Testis (tissue), 3 donors: ENCODE results near the gene CERKL. TPM values are rescaled to one million over a fixed set of nuclear protein-coding genes. Genes with fewer than 3 reads are reported as not detected.

ENCODE experiments used
- DNase-seq: peaks from one replicate; pipeline ENCODE4 v3.0.0-alpha.2; 2019
- H3K27ac ChIP-seq, 2 donors: fragments of 200-600 bp; sonication (generic); one replicate each; pipeline ENCODE4 v1.5.1; 2019
- H3K27me3 ChIP-seq: fragments of 200-600 bp; sonication (generic); one replicate; pipeline ENCODE4 v1.5.1; 2019
- H3K36me3 ChIP-seq: fragments of 200-600 bp; sonication (generic); one replicate; pipeline ENCODE4 v1.5.1; 2017; ENCODE audit warnings: low read depth; ENCODE audit errors: missing control alignments
- H3K4me1 ChIP-seq: fragments of 200-600 bp; sonication (generic); one replicate; pipeline ENCODE4 v1.5.1; 2019
- H3K4me3 ChIP-seq, 2 donors: fragments of 200-600 bp; sonication (generic); one replicate each; pipeline ENCODE4 v1.5.1; 2017 to 2019
- H3K9me3 ChIP-seq: fragments of 200-600 bp; sonication (generic); one replicate; pipeline ENCODE4 v1.5.1; 2017
- CTCF ChIP-seq, 3 experiments: fragments of 450-650 bp in 2 of 3; fragments of 200-600 bp in 1 of 3; sonication (generic) in 1 of 3; IDR thresholded peaks; one replicate each; pipeline ENCODE4 v1.5.1; 2016 to 2019; ENCODE audit warnings: antibody characterized with exemption in 3 of 3, mild to moderate bottlenecking in 2 of 3, moderate library complexity in 1 of 3
- POLR2A ChIP-seq: fragments of 450-650 bp; IDR thresholded peaks from one replicate; pipeline ENCODE4 v1.6.1; 2017; ENCODE audit warnings: antibody characterized with exemption, mild to moderate bottlenecking, moderate library complexity
- WGBS, 2 donors: methylation state at CpG; one replicate each; pipeline ENCODE4 v1.1.5; 2018; 5-methylcytosine and 5-hydroxymethylcytosine counted together
- intact Hi-C: fragments of 100-400 bp; cut with DNase I; formaldehyde crosslinking; loops from one replicate; pipeline ENCODE4 v1.15.1; 2023; ENCODE audit warnings: low total_unique reads
- polyA plus RNA-seq: library from polyadenylated mRNA; stranded (reverse); fragments of 350-450 nt; fragmentation: Illumina TruSeq; extraction: RNeasy Lipid Tissue Mini Kit (QIAGEN cat#74804); gene quantifications from one replicate; pipeline ENCODE4 v1.2.3, GENCODE V29; 2014; ENCODE audit warnings: low read depth, low replicate concordance; ENCODE audit not compliant: insufficient read depth
- total RNA-seq, 2 donors: library from RNA; depleted of rRNA; stranded (reverse); fragments of >200 nt; gene quantifications; one replicate each; pipeline ENCODE4 v1.2.3, GENCODE V29; 2016

Gene CERKL
- total and polyA plus RNA-seq, 3 donors from 2014 or later, result 0.62 to 2.2 (median 2.1) TPM

DNA sequence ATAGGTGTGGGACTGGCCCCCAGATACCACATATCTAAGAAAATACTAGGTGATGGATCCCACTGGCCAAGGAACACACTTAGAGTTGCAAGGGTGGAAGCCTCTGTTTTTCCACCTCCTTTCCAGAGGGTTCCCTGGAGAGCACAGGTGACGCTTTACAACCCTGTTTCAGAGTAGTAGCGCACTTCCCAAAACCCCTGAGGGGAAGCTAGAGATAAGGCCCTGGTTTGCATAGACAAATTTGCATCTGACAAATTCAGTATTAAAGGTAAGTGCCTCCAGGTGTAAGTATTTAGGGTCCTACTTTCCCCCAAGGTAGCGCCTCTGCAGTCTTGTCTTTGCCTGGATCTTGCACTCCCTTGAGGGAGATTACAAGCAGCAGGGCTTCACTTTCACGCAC lies 474 bp upstream of the CERKL start:
- TF ChIP-seq CTCF (IDR thresholded peaks at IDR 0.05) (no peak), POLR2A (no peak)
- Histone ChIP-seq H3K4me1 (peaks cover 9% of the 10 kb centered on the region), H3K36me3 (no peaks in the 10 kb centered on the region), H3K27me3 (no peaks in the 10 kb centered on the region), H3K4me3 (peak overlapping the region; percentile 40 to 62), H3K9me3 (no peaks in the 10 kb centered on the region), H3K27ac (no peak overlapping the region)
- intact Hi-C loops, result no loop called here
- 47 to 70% methylated on average over 4 of the region's 4 CpGs for WGBS, 2 donors
- DNase-seq, result no peak

GRCh38 chr2:181655519-181655918 lies 1.4 kb downstream of the CERKL start:
- no peak for TF ChIP-seq POLR2A
- Histone ChIP-seq H3K27ac (no peak overlapping the region), H3K36me3 (no peaks in the 10 kb centered on the region), H3K4me1 (peaks cover 9% of the 10 kb centered on the region), H3K9me3 (no peaks in the 10 kb centered on the region), H3K27me3 (no peaks in the 10 kb centered on the region), H3K4me3 (no peak overlapping the region)
- DNase-seq, result no peak
- intact Hi-C loops, result no loop called here
- WGBS, 2 donors, result 45 to 59% methylated on average over 7 of the region's 7 CpGs

DNA sequence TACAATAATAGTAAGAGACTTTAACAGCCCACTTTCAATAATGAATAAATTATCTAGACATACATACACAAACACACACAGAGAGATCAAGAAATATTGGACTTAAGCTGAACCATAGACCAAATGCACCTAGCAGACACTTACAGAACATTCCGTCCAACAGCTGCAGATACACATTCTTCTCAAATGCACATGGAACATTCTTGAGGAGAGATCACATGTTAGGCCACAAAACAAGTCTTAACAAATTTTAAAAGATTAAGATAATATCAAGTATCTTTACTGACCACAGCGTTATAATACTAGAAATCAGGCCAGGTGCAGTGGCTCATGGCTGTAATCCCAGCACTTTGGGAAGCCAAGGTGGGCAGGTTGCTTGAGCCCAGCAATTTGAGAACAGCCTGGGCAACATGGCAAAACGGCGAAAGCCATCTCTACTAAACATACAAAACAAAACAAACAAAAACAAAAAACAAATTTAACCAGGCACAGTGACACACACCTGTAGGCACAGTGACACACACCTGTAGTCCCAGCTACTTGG lies 7.4 kb downstream of the CERKL start:
- Histone ChIP-seq H3K4me1 (no peaks in the 10 kb centered on the region), H3K36me3 (no peaks in the 10 kb centered on the region), H3K9me3 (no peaks in the 10 kb centered on the region), H3K27me3 (no peaks in the 10 kb centered on the region), H3K4me3 (no peak overlapping the region), H3K27ac (no peak overlapping the region)
- 88 to 90% methylated on average over 4 of the region's 4 CpGs for WGBS, 2 donors
- TF ChIP-seq POLR2A, result no peak
- DNase-seq, result no peak
- intact Hi-C loops, result no loop called here

DNA sequence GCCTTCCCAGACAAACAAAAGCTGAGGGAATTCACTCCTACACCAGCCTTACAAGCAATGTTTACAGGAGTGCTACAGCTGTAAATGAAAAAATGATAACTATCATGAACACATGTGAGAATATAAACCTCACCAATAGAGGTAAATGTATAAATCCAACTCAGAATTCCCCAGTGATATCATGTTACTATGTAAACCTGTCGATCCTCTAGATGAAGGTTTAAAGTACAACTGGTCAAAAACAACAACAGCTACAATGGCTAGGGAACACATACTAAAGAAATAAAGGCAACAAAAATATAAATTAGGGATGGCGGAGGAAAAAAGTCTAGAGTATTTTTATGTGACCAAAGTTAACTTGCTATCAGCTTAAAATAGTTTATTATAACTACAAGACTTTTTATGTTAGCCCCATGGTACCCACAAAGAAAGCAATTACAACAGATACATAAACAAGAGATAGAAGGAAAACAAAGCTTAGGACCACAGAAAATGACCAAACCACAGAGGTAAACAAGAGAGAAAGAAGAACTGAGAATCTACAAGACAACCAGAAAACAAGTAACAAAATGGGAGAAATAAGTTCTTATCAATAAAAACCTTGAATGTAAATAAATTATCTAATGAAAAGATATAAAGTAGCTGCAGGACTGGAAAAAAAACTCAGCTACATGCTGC lies 8.3 kb downstream of the CERKL start:
- 88 to 100% methylated on average over 2 of the region's 2 CpGs for WGBS, 2 donors
- H3K27ac ChIP-seq, result no peak overlapping the region
- no peak for TF ChIP-seq CTCF (IDR thresholded peaks at IDR 0.05)
- no peak for TF ChIP-seq POLR2A
- H3K27me3 ChIP-seq, result no peaks in the 10 kb centered on the region
- no peaks in the 10 kb centered on the region for H3K4me1 ChIP-seq
- H3K9me3 ChIP-seq, result no peaks in the 10 kb centered on the region
- intact Hi-C loops, result no loop called here
- H3K36me3 ChIP-seq, result no peaks in the 10 kb centered on the region
- H3K4me3 ChIP-seq, result no peak overlapping the region
- DNase-seq, result no peak

DNA sequence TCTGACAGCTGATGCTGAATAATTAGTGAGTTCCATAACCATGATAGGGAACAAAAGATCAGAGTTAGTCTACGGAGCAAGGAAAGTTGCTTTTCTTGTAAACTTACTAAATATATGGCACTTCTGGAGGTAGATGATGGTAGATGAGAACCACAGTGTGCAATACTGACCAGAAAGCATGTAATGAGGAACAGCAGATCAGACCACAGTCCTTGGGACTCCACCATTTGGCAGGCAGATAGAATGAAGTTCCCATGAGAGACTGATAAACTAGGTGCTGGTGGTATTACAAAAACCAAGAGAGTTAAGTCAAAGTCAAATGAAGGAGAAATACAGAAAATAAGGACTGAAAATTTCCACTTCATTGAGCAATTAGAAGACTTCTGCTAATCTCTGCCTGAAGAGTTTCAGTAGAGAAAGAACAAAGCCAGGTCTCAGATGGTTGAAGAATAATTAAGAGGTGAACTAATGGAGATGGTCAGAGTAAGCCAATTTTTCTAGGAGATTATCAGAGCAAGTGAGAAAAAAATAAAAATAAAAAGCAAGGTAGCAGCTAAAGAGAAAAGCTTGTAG lies 10.4 kb downstream of the CERKL start:
- intact Hi-C loops, result no loop called here
- no peak for TF ChIP-seq POLR2A
- no peak for TF ChIP-seq CTCF (IDR thresholded peaks at IDR 0.05)
- no peaks in the 10 kb centered on the region for H3K9me3 ChIP-seq
- no peaks in the 10 kb centered on the region for H3K36me3 ChIP-seq
- H3K27me3 ChIP-seq, result no peaks in the 10 kb centered on the region
- DNase-seq, result no peak
- no peaks in the 10 kb centered on the region for H3K4me1 ChIP-seq
- no peak overlapping the region for H3K4me3 ChIP-seq
- WGBS, 2 donors, result 84 to 91% methylated on average over 1 of the region's 1 CpG
- no peak overlapping the region for H3K27ac ChIP-seq

GRCh38 chr2:181643151-181643550 lies 13.8 kb downstream of the CERKL start:
- TF ChIP-seq CTCF (IDR thresholded peaks at IDR 0.05), result no peak
- no peak for TF ChIP-seq POLR2A
- WGBS, 2 donors, result 76 to 92% methylated on average over 1 of the region's 1 CpG
- intact Hi-C loops, result no loop called here

More at GRCh38 chr2:181643151-181643550, 13.8 kb downstream of the CERKL start:
- no peak overlapping the region for H3K27ac ChIP-seq
- no peak overlapping the region for H3K4me3 ChIP-seq
- H3K27me3 ChIP-seq, result no peaks in the 10 kb centered on the region
- no peaks in the 10 kb centered on the region for H3K9me3 ChIP-seq
- H3K4me1 ChIP-seq, result no peaks in the 10 kb centered on the region
- no peak for DNase-seq
- no peaks in the 10 kb centered on the region for H3K36me3 ChIP-seq
